Mesenchymal stem cell (in vitro differentiated cells and primary cell): Measurements from ENCODE around the gene AQP11.

Experiments
- DNase-seq: peaks from one replicate; pipeline ENCODE4 v3.0.0-alpha.2; 2013
- H2AFZ ChIP-seq: one replicate; pipeline ENCODE4 v1.6.1; 2013; ENCODE audit warnings: low read depth, mild to moderate bottlenecking, control low read depth, inconsistent platforms, low read length, moderate library complexity
- H2AK5ac ChIP-seq: 2 replicates; pipeline ENCODE4 v1.6.1; 2013; ENCODE audit warnings: low read length, moderate library complexity, mild to moderate bottlenecking, inconsistent platforms; ENCODE audit not compliant: severe bottlenecking
- H2BK120ac ChIP-seq: one replicate; pipeline ENCODE4 v1.6.1; 2013; ENCODE audit warnings: low read depth, mild to moderate bottlenecking, inconsistent platforms, low read length, moderate library complexity
- H2BK12ac ChIP-seq, 2 experiments: one replicate each; pipeline ENCODE4 v1.6.1; 2013; ENCODE audit warnings: inconsistent platforms in 2 of 2, low read length in 2 of 2, mild to moderate bottlenecking in 2 of 2, moderate library complexity in 2 of 2, control low read depth in 1 of 2
- H2BK15ac ChIP-seq: one replicate; pipeline ENCODE4 v1.6.1; 2013; ENCODE audit warnings: mild to moderate bottlenecking, low read depth, inconsistent platforms; ENCODE audit not compliant: poor library complexity, severe bottlenecking
- H2BK5ac ChIP-seq: 2 replicates; pipeline ENCODE4 v1.6.1; 2013; ENCODE audit warnings: low read depth, mild to moderate bottlenecking, low read length, control low read depth, inconsistent platforms; ENCODE audit not compliant: poor library complexity, severe bottlenecking
- H3K14ac ChIP-seq, 2 experiments: one replicate each; pipeline ENCODE4 v1.6.1; 2013; ENCODE audit warnings: inconsistent platforms in 2 of 2, low read length in 2 of 2, control low read depth in 1 of 2, mild to moderate bottlenecking in 1 of 2, moderate library complexity in 1 of 2
- H3K18ac ChIP-seq, 2 experiments: one replicate each; pipeline ENCODE4 v1.6.1; 2013; ENCODE audit warnings: inconsistent platforms in 2 of 2, low read length in 2 of 2, control low read depth in 1 of 2, low read depth in 1 of 2, mild to moderate bottlenecking in 1 of 2
- H3K23ac ChIP-seq, 2 experiments: one replicate each; pipeline ENCODE4 v1.6.1; 2013; ENCODE audit warnings: inconsistent platforms in 2 of 2, low read length in 2 of 2, mild to moderate bottlenecking in 2 of 2, moderate library complexity in 2 of 2, control low read depth in 1 of 2
- H3K27ac ChIP-seq: 2 replicates; pipeline ENCODE4 v1.5.1; 2013; ENCODE audit warnings: mild to moderate bottlenecking, moderate library complexity, low read length, control low read depth, inconsistent platforms; ENCODE audit not compliant: poor library complexity, severe bottlenecking
- H3K27me3 ChIP-seq, 2 experiments: 2 replicates each; pipeline versions ENCODE4 v1.6.1 to v1.7.0; 2013; ENCODE audit warnings: low read length in 2 of 2, mild to moderate bottlenecking in 2 of 2, moderate library complexity in 2 of 2, control low read depth in 1 of 2, inconsistent platforms in 1 of 2; ENCODE audit not compliant: control insufficient read depth in 1 of 2, insufficient read depth in 1 of 2
- H3K36me3 ChIP-seq, 2 experiments: 2 replicates each; pipeline versions ENCODE4 v1.6.1 to v1.7.0; 2013; ENCODE audit warnings: low read length in 2 of 2, control low read depth in 1 of 2, inconsistent platforms in 1 of 2, low read depth in 1 of 2, mild to moderate bottlenecking in 1 of 2; ENCODE audit not compliant: insufficient read depth in 2 of 2, control insufficient read depth in 1 of 2
- H3K4ac ChIP-seq, 2 experiments: one replicate each; pipeline ENCODE4 v1.6.1; 2013; ENCODE audit warnings: inconsistent platforms in 2 of 2, low read length in 2 of 2, mild to moderate bottlenecking in 2 of 2, moderate library complexity in 2 of 2, control low read depth in 1 of 2, low read depth in 1 of 2
- H3K4me1 ChIP-seq: 2 replicates; pipeline ENCODE4 v1.6.1; 2013; ENCODE audit warnings: low read depth, low read length, control low read depth; ENCODE audit not compliant: control insufficient read depth, insufficient read depth
- H3K4me2 ChIP-seq: 2 replicates; pipeline ENCODE4 v1.6.1; 2013; ENCODE audit warnings: low read length, mild to moderate bottlenecking, inconsistent platforms; ENCODE audit not compliant: poor library complexity, severe bottlenecking
- H3K4me3 ChIP-seq, 2 experiments: 2 replicates each; pipeline versions ENCODE4 v1.5.1 to v1.7.0; 2013; ENCODE audit warnings: low read length in 2 of 2, mild to moderate bottlenecking in 2 of 2, control low read depth in 1 of 2, low read depth in 1 of 2; ENCODE audit not compliant: insufficient read depth in 1 of 2
- H3K79me1 ChIP-seq: replicated peaks from 2 replicates; pipeline ENCODE4 v1.6.1; 2013; ENCODE audit warnings: mild to moderate bottlenecking, control low read depth, low read length, inconsistent platforms; ENCODE audit not compliant: poor library complexity, severe bottlenecking
- H3K9ac ChIP-seq: 2 replicates; pipeline ENCODE4 v1.7.0; 2013; ENCODE audit warnings: mild to moderate bottlenecking, low read length, moderate library complexity
- H3K9me3 ChIP-seq: 2 replicates; pipeline ENCODE4 v1.7.0; 2013; ENCODE audit warnings: mild to moderate bottlenecking, low read length; ENCODE audit not compliant: control insufficient read depth
- H4K8ac ChIP-seq: one replicate; pipeline ENCODE4 v1.6.1; 2013; ENCODE audit warnings: inconsistent platforms, mild to moderate bottlenecking, low read length, moderate library complexity
- H4K91ac ChIP-seq: one replicate; pipeline ENCODE4 v1.6.1; 2013; ENCODE audit warnings: mild to moderate bottlenecking, low read length, inconsistent platforms
- WGBS: methylation state at CpG from one replicate; pipeline ENCODE4 v1.1.7; 2013; ENCODE audit warnings: mixed read lengths; 5-methylcytosine and 5-hydroxymethylcytosine counted together

AQP11 gene

DNA sequence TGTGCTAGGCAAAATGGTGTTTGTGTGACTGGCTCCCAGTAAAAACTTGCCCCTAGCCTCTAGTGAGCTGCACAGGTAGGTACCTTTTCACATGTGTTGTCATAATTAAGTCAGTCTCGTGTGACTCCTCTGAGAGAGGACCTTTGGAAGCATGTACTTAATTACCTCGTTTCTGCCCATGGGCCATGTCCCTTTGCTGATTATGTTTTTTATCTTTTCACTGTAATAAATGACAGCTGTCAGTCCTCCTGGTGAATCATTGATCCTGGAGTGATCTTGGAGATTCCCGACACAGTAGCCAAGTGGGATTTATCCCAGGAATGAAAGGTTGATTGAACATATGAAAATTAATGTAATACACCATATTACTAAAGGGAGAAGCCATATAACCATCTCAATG is 60.4 kb downstream of the AQP11 start:
- Histone ChIP-seq H3K4me2 (no peak overlapping the region), H2AFZ (no peak overlapping the region), H3K14ac (no peak overlapping the region), H3K27ac (no peak overlapping the region), H2AK5ac (no peak overlapping the region), H2BK120ac (no peak overlapping the region), H3K23ac (no peak overlapping the region), H4K91ac (no peak overlapping the region), H2BK15ac (no peak overlapping the region), H3K27me3 (no peaks in the 10 kb centered on the region), H3K9ac (no peak overlapping the region), H4K8ac (no peak overlapping the region), H3K4ac (no peak overlapping the region), H3K18ac (no peak overlapping the region), H3K79me1 (no peaks in the 10 kb centered on the region), H3K4me3 (no peak overlapping the region), H3K36me3 (no peaks in the 10 kb centered on the region), H3K9me3 (no peaks in the 10 kb centered on the region), H2BK5ac (no peak overlapping the region), H2BK12ac (no peak overlapping the region), H3K4me1 (no peaks in the 10 kb centered on the region)
- 93% methylated on average over 2 of the region's 3 CpGs for WGBS
- no peak for DNase-seq

DNA sequence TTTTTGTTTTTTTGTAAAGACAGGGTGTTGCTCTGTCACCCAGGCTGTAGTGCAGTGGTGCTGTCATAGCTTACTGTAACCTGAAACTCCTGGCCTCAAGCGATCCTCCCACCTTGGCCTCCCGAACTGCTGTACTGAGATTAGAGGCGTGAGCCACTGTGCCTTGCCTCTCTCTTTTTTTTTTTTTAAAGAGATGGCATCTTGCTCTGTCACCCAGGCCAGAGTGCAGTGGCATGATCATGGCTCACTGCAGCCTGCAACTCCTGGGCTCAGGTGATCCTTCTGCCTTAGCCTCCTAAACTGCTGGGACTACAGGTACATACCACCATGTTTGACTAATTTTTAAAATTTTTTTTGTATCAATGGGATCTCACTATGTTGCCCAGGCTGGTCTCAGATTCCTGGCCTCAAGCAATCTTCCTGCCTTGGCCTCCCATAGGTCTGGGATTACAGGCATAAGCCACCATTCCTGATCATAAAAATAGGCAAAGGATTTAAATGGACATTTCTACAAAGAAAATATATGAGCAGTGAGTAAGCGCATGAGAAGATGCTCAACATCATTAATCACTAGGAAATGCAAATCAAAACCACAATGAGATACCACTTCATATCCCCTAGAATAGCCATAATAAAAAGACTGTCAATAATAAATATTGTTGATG is 65.1 kb downstream of the AQP11 start:
- no peak overlapping the region for H3K18ac ChIP-seq
- no peaks in the 10 kb centered on the region for H3K36me3 ChIP-seq
- H3K4me2 ChIP-seq: no peak overlapping the region
- no peak overlapping the region for H3K27ac ChIP-seq
- H4K8ac ChIP-seq: no peak overlapping the region
- H2BK15ac ChIP-seq: no peak overlapping the region
- no peak overlapping the region for H3K23ac ChIP-seq
- no peak overlapping the region for H2BK5ac ChIP-seq
- H3K14ac ChIP-seq: no peak overlapping the region
- H3K4me3 ChIP-seq: no peak overlapping the region
- H3K79me1 ChIP-seq: no peaks in the 10 kb centered on the region
- H3K27me3 ChIP-seq: no peaks in the 10 kb centered on the region
- 91% methylated on average over 3 of the region's 4 CpGs for WGBS
- H2AK5ac ChIP-seq: no peak overlapping the region
- H2BK12ac ChIP-seq: no peak overlapping the region
- no peaks in the 10 kb centered on the region for H3K4me1 ChIP-seq
- no peak overlapping the region for H2BK120ac ChIP-seq
- H3K9me3 ChIP-seq: no peaks in the 10 kb centered on the region
- H3K9ac ChIP-seq: no peak overlapping the region
- H2AFZ ChIP-seq: no peak overlapping the region
- H4K91ac ChIP-seq: no peak overlapping the region
- peak; percentile 22 for DNase-seq
- no peak overlapping the region for H3K4ac ChIP-seq

DNA sequence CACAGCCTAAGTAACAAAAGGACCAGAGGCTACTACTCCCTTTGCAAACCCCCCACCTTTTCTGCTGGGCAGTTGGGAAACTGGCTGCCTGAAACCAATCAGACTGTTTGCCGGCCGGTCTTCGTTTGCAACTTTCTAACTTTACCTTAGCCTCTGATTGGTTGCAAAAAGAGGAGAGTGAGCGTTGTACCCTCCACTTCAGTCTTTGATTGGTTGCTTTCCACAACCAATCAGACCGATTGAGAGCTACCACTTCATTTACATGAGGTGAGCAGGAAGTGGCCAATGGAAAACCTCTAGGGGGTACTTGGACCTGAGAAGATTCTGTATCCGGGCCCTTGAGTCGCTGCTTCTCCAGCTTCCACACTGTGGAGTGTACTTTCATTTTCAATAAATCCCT is 66.6 kb downstream of the AQP11 start:
- no peak overlapping the region for H3K14ac ChIP-seq
- H4K8ac ChIP-seq: no peak overlapping the region
- H2BK15ac ChIP-seq: no peak overlapping the region
- no peak overlapping the region for H3K4me3 ChIP-seq
- no peaks in the 10 kb centered on the region for H3K27me3 ChIP-seq
- H3K4me2 ChIP-seq: no peak overlapping the region
- no peaks in the 10 kb centered on the region for H3K9me3 ChIP-seq
- no peaks in the 10 kb centered on the region for H3K4me1 ChIP-seq
- H3K18ac ChIP-seq: no peak overlapping the region
- no peak for DNase-seq
- H3K36me3 ChIP-seq: no peaks in the 10 kb centered on the region
- H2AFZ ChIP-seq: no peak overlapping the region
- no peak overlapping the region for H3K27ac ChIP-seq
- H2AK5ac ChIP-seq: no peak overlapping the region
- H2BK12ac ChIP-seq: no peak overlapping the region
- WGBS: 96% methylated on average over 7 of the region's 7 CpGs
- H2BK5ac ChIP-seq: no peak overlapping the region
- H3K23ac ChIP-seq: no peak overlapping the region
- no peak overlapping the region for H3K9ac ChIP-seq
- H3K79me1 ChIP-seq: no peaks in the 10 kb centered on the region
- no peak overlapping the region for H3K4ac ChIP-seq
- no peak overlapping the region for H4K91ac ChIP-seq
- H2BK120ac ChIP-seq: no peak overlapping the region

DNA sequence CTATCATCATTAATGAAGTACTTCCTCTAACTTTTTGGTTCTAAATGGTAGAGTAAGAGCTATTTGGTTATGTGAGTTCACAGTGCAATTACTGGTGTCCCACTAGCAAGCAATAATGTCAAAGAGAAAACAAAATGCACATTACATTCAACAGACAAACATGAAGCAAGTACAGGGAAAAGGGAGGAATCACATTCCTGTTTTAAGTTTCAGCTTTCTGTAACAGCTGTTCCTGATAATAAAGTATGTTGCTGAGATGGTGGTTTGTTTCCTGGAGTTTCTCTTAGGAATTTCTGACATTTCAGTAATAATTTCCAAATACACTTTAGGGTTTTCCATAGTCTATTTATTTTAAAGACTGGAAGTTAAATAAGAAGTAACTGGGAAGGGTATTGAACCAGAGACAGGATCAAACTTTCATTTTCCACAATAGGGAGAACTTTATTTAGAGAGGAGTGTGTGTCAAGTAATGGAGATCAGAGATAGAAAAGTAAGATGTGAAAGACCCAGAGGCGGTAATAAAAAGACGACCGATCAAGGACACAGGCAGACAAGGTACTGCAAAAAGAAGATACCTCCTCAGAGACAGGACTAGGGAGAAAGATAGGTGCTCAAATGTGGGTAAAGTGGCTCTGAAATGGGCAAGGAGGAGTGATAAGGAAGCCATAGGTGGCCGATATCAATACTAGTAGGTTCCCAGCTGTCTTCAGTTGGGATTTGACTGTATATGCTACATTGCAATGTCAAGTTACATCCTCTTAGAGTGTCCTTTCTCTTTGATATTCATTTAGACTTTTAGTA is 68.7 kb downstream of the AQP11 start:
- Histone ChIP-seq H3K4me2 (no peak overlapping the region), H4K8ac (no peak overlapping the region), H4K91ac (no peak overlapping the region), H3K27me3 (no peaks in the 10 kb centered on the region), H3K9ac (no peak overlapping the region), H3K4me3 (no peak overlapping the region), H2AFZ (no peak overlapping the region), H2BK15ac (no peak overlapping the region), H3K4me1 (no peaks in the 10 kb centered on the region), H2BK5ac (no peak overlapping the region), H3K23ac (no peak overlapping the region), H3K14ac (no peak overlapping the region), H2AK5ac (no peak overlapping the region), H2BK12ac (no peak overlapping the region), H3K79me1 (no peaks in the 10 kb centered on the region), H3K9me3 (no peaks in the 10 kb centered on the region), H2BK120ac (no peak overlapping the region), H3K4ac (no peak overlapping the region), H3K27ac (no peak overlapping the region), H3K36me3 (peaks cover 0 to 7% of the 10 kb centered on the region in 2 experiments), H3K18ac (no peak overlapping the region)
- DNase-seq: peak; percentile 33
- 86% methylated on average over 4 of the region's 4 CpGs for WGBS
